ENCODE measurements around the gene MAJIN.
A peak's percentile ranks its signal among the peaks of the same experiment; 100 is the strongest.
"Not testable (repeated sequence)": the region's sequence is repeated elsewhere in the genome, so short reads cannot be mapped to it uniquely, and the experiment has no call there.

Gene MAJIN

GRCh38 chr11:64971421-64972233 lies at the start of gene MAJIN:
Gene MAJIN, minus strand, starts transcription at chr11:64972108. Its CDS starts 12,703 bp downstream, at chr11:64959405.
- DNase-seq, result no peak

- DNase-seq, result no peak
Measured at GRCh38 chr11:65021509-65021908, 49.6 kb upstream of the MAJIN start.

GRCh38 chr11:65021003-65021402 lies 49.1 kb upstream of the MAJIN start:
- no peak for DNase-seq

GRCh38 chr11:65019824-65020223 lies 47.9 kb upstream of the MAJIN start:
- no peak for DNase-seq

GRCh38 chr11:65017937-65018336 lies 46.0 kb upstream of the MAJIN start:
- DNase-seq, result no peak

- DNase-seq, result no peak
Measured at GRCh38 chr11:65016705-65017104, 44.8 kb upstream of the MAJIN start.

- no peak for DNase-seq
Measured at GRCh38 chr11:65014726-65015227, 42.9 kb upstream of the MAJIN start.

- DNase-seq, result peak; percentile 94
Measured at GRCh38 chr11:65013888-65014725, 42.2 kb upstream of the MAJIN start, which contains the start of gene ARL2. Gene ARL2, plus strand, starts transcription at chr11:65014160. Its CDS starts 48 bp downstream, at chr11:65014208.

GRCh38 chr11:65013130-65013887 lies 41.4 kb upstream of the MAJIN start:
- DNase-seq, result peak; percentile 82

GRCh38 chr11:65008873-65009272 lies 37.0 kb upstream of the MAJIN start:
- no peak for DNase-seq

- DNase-seq, result no peak
Measured at GRCh38 chr11:65008016-65008415, 36.1 kb upstream of the MAJIN start.

- DNase-seq, result not testable (repeated sequence)
Measured at GRCh38 chr11:65003968-65004367, 32.1 kb upstream of the MAJIN start.

- DNase-seq, result no peak
Measured at GRCh38 chr11:65003282-65003681, 31.4 kb upstream of the MAJIN start.

GRCh38 chr11:65002706-65003105 lies 30.8 kb upstream of the MAJIN start:
- no peak for DNase-seq

- DNase-seq, result no peak
Measured at GRCh38 chr11:64999478-64999877, 27.6 kb upstream of the MAJIN start.

- no peak for DNase-seq
Measured at GRCh38 chr11:64998690-64999431, 27.0 kb upstream of the MAJIN start.

- no peak for DNase-seq
Measured at GRCh38 chr11:64998141-64998540, 26.2 kb upstream of the MAJIN start.

- no peak for DNase-seq
Measured at GRCh38 chr11:64996710-64997380, 24.9 kb upstream of the MAJIN start, which contains the start of gene BATF2. Gene BATF2, minus strand, starts transcription at chr11:64996971. Its CDS starts 57 bp downstream, at chr11:64996914.

GRCh38 chr11:64996327-64996709 lies 24.4 kb upstream of the MAJIN start:
- no peak for DNase-seq

- no peak for DNase-seq
Measured at GRCh38 chr11:64994318-64994717, 22.4 kb upstream of the MAJIN start.

GRCh38 chr11:64990222-64990923 lies 18.5 kb upstream of the MAJIN start:
- no peak for DNase-seq

Measured in NCI-H1105 (cell line).